Gastrocnemius medialis (tissue), 4 donors: ENCODE data around the gene AHRR. TPM values are rescaled to one million over a fixed set of nuclear protein-coding genes. Genes with fewer than 3 reads are reported as not detected.

Experiments used
- ATAC-seq, 2 donors: fragments of 150-250 bp; one replicate each; pipeline ENCODE4 v1.9.1; 2016
- DNase-seq, 2 donors: peaks; one replicate each; pipeline ENCODE4 v3.0.0-alpha.2; 2019
- H3K27ac ChIP-seq, 4 donors: fragments of 200-600 bp; sonication (generic); 1 replicate in 1 of 4; 2 replicates in 3 of 4; pipeline ENCODE4 v1.5.1; 2016 to 2018; ENCODE audit warnings: mild to moderate bottlenecking in 2 of 4, moderate library complexity in 1 of 4
- H3K27me3 ChIP-seq, 3 donors: fragments of 200-600 bp; sonication (generic) in 2 of 3; 1 replicate in 1 of 3; 2 replicates in 2 of 3; pipeline versions ENCODE4 v1.5.1 to v1.6.0; 2016 to 2019; ENCODE audit warnings: mild to moderate bottlenecking in 1 of 3, moderate library complexity in 1 of 3
- H3K36me3 ChIP-seq, 2 donors: fragments of 200-600 bp; sonication (generic) in 1 of 2; one replicate each; pipeline ENCODE4 v1.5.1; 2017 to 2018
- H3K4me1 ChIP-seq, 2 donors: fragments of 200-600 bp; sonication (generic) in 1 of 2; one replicate each; pipeline ENCODE4 v1.5.1; 2016 to 2017; ENCODE audit warnings: mild to moderate bottlenecking in 2 of 2
- H3K4me3 ChIP-seq, 4 donors: fragments of 200-600 bp; sonication (generic) in 3 of 4; 1 replicate in 1 of 4; 2 replicates in 3 of 4; pipeline ENCODE4 v1.5.1; 2016 to 2019; ENCODE audit warnings: mild to moderate bottlenecking in 2 of 4
- H3K9me3 ChIP-seq, 3 donors: fragments of 200-600 bp; sonication (generic) in 2 of 3; 1 replicate in 1 of 3; 2 replicates in 2 of 3; pipeline ENCODE4 v1.5.1; 2016 to 2019
- POLR2A ChIP-seq, 2 donors: fragments of 450-650 bp; IDR thresholded peaks; one replicate each; pipeline ENCODE4 v1.6.1; 2017; ENCODE audit warnings: antibody characterized with exemption in 2 of 2, mild to moderate bottlenecking in 2 of 2, moderate library complexity in 2 of 2
- in situ Hi-C, 4 donors: fragments of 200-750 bp; cut with MboI; loops; one replicate each; pipeline versions ENCODE4 v1.15.0 to v1.8.0; 2017; ENCODE audit warnings: low sequenced_read_pairs in 4 of 4
- intact Hi-C: fragments of 100-400 bp; cut with DNase I; formaldehyde crosslinking; loops from one replicate; pipeline ENCODE4 v1.15.1; 2023; ENCODE audit warnings: low total_unique reads
- total RNA-seq, 4 donors: library from RNA; depleted of rRNA; stranded (reverse); fragments of >200 nt; gene quantifications; one replicate each; pipeline versions ENCODE4 v1.1.0 to v1.2.3, GENCODE V29; 2016
- TF ChIP-seq, protein P1 (sequence below), 5 experiments: fragments of 450-650 bp in 3 of 5; fragments of 200-600 bp in 2 of 5; sonication (generic) in 2 of 5; IDR thresholded peaks in 4 of 5; conservative IDR thresholded peaks in 1 of 5; 1 replicate in 4 of 5; 2 replicates in 1 of 5; pipeline ENCODE4 v1.5.1; 2016 to 2019; ENCODE audit warnings: antibody characterized with exemption in 5 of 5, mild to moderate bottlenecking in 3 of 5, moderate library complexity in 3 of 5

Gene AHRR
- total RNA-seq, 4 donors from 2014 or later = 0.05 to 1.3 (median 0.18) TPM; not detected in 1

DNA sequence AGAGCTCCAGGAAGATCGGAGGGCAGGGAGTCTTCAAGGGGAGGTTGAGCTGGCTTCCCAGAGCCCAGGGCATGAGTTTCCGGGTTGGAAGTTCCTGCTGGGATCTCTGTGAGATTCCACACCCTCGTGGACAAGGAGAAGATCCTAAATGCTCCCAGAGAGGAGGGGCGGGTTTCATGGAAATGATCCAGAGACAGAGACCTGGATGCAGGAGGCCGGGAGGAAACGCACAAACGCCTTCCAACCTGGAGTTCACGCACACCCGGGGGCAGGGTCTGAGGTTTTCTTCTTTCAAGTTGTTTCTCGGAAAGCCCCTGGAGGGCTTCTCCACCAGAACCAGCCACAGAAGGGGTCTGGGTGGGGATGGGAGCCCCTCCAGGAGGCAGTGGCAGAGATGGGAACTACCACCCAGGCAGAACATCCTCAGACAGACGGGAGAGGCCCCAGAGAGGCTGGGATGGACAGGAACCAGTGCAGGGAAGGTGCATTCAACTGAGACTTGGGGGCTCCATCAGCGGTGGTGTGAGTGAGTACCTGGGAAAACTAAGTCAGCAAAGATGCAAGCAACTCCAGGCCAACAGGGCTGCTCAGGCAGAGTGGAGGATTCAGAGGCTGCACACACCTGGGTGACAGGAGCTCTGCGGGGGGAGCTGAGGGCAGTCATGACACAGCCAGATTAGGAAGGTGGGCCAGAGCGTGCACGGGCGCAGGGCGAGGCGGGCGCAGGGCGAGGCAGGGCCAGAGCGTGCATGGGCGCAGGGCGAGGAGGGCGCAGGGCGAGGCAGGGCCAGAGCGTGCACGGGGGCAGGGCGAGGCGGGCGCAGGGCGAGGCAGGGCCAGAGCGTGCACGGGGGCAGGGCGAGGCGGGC lies 69.3 kb downstream of the AHRR start:
- intact Hi-C loops (no loop called here), in situ Hi-C loops (no loop called here)
- no peak overlapping the region for H3K4me3 ChIP-seq
- H3K27ac ChIP-seq = no peak overlapping the region
- TF ChIP-seq, protein P1, sequence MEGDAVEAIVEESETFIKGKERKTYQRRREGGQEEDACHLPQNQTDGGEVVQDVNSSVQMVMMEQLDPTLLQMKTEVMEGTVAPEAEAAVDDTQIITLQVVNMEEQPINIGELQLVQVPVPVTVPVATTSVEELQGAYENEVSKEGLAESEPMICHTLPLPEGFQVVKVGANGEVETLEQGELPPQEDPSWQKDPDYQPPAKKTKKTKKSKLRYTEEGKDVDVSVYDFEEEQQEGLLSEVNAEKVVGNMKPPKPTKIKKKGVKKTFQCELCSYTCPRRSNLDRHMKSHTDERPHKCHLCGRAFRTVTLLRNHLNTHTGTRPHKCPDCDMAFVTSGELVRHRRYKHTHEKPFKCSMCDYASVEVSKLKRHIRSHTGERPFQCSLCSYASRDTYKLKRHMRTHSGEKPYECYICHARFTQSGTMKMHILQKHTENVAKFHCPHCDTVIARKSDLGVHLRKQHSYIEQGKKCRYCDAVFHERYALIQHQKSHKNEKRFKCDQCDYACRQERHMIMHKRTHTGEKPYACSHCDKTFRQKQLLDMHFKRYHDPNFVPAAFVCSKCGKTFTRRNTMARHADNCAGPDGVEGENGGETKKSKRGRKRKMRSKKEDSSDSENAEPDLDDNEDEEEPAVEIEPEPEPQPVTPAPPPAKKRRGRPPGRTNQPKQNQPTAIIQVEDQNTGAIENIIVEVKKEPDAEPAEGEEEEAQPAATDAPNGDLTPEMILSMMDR (IDR thresholded peaks at IDR 0.05 in 4 of 5, conservative IDR thresholded peaks at IDR 0.05 in 1 of 5) = no peak
- TF ChIP-seq POLR2A (IDR thresholded peaks at IDR 0.05) = no peak
- no peak for DNase-seq
- no peaks in the 10 kb centered on the region for H3K4me1 ChIP-seq
- H3K36me3 ChIP-seq = no peaks in the 10 kb centered on the region
- no peak for ATAC-seq
- H3K27me3 ChIP-seq = peaks cover 6 to 25% (median 15%) of the 10 kb centered on the region in 3 donors
- no peaks in the 10 kb centered on the region for H3K9me3 ChIP-seq

- Histone ChIP-seq H3K36me3 (no peaks in the 10 kb centered on the region), H3K4me3 (no peak overlapping the region), H3K4me1 (no peaks in the 10 kb centered on the region), H3K27ac (no peak overlapping the region), H3K27me3 (peaks cover 2 to 18% (median 13%) of the 10 kb centered on the region in 3 donors), H3K9me3 (no peaks in the 10 kb centered on the region)
- TF ChIP-seq, protein P1 (IDR thresholded peaks at IDR 0.05 in 4 of 5, conservative IDR thresholded peaks at IDR 0.05 in 1 of 5) = no peak
- TF ChIP-seq POLR2A (IDR thresholded peaks at IDR 0.05) = no peak
- no peak for ATAC-seq
- DNase-seq = no peak
- intact Hi-C loops = no loop called here
- in situ Hi-C loops = no loop called here
Observed at GRCh38 chr5:392431-392988, 71.0 kb downstream of the AHRR start.

GRCh38 chr5:393846-394275 lies 72.3 kb downstream of the AHRR start:
- no peaks in the 10 kb centered on the region for H3K36me3 ChIP-seq
- ATAC-seq (no peak), DNase-seq (no peak)
- no peak overlapping the region for H3K4me3 ChIP-seq
- intact Hi-C loops = no loop called here
- no peaks in the 10 kb centered on the region for H3K9me3 ChIP-seq
- TF ChIP-seq, protein P1 (IDR thresholded peaks at IDR 0.05 in 4 of 5, conservative IDR thresholded peaks at IDR 0.05 in 1 of 5) = no peak
- TF ChIP-seq POLR2A (IDR thresholded peaks at IDR 0.05) = no peak
- peaks cover 0 to 11% (median under 1%) of the 10 kb centered on the region in 3 donors for H3K27me3 ChIP-seq
- H3K4me1 ChIP-seq = no peaks in the 10 kb centered on the region
- in situ Hi-C loops = no loop called here
- H3K27ac ChIP-seq = no peak overlapping the region

- intact Hi-C loops = no loop called here
- ATAC-seq = no peak
- TF ChIP-seq, protein P1 (IDR thresholded peaks at IDR 0.05 in 4 of 5, conservative IDR thresholded peaks at IDR 0.05 in 1 of 5) = no peak
- no peak for TF ChIP-seq POLR2A (IDR thresholded peaks at IDR 0.05)
- in situ Hi-C loops = no loop called here
- Histone ChIP-seq H3K27ac (no peak overlapping the region), H3K36me3 (no peaks in the 10 kb centered on the region), H3K4me3 (no peak overlapping the region), H3K27me3 (peaks cover 4 to 7% (median 7%) of the 10 kb centered on the region in 3 donors), H3K9me3 (no peaks in the 10 kb centered on the region), H3K4me1 (no peaks in the 10 kb centered on the region)
- no peak for DNase-seq
Observed at GRCh38 chr5:394671-395155, 73.2 kb downstream of the AHRR start.
